K562 (cell line): ENCODE results near the gene HMGN1. TPM values are rescaled to one million over a fixed set of nuclear protein-coding genes. Genes with fewer than 3 reads are reported as not detected.
A peak's percentile ranks its signal among the peaks of the same experiment; 100 is the strongest.

Experiments used
- ATAC-seq: fragments of 200-7000 bp; cut with Tn5 transposase; 3 replicates; pipeline ENCODE4 v1.9.1; 2020; ENCODE audit warnings: moderate library complexity
- BruUV-seq: library from RNA; stranded (reverse); fragments of 400-500 nt; replicated peaks from 2 replicates; lab custom pipeline; 2021; lab: Mats Ljungman, UMichigan
- CTCF ChIA-PET: fragments of 300-600 bp; formaldehyde crosslinking; extraction: SDS; loops from one replicate; lab custom pipeline; 2021; ENCODE audit warnings: low intra/inter-chr PET ratio; lab: Yijun Ruan, JAX
- POLR2A ChIA-PET: fragments of 300-600, 350-650 bp; sonication (Branson Sonifier 250); formaldehyde crosslinking; extraction: SDS; loops from one replicate; lab custom pipeline; 2021; ENCODE audit warnings: antibody characterized with exemption, inconsistent platforms; lab: Yijun Ruan, JAX
- DNase-seq, 4 experiments: peaks; one replicate each; pipeline versions ENCODE4 v3.0.0 to v3.0.0-alpha.2; 2011 to 2018; ENCODE audit warnings: low spot score in 3 of 4, mixed read lengths in 3 of 4; ENCODE audit errors: extremely low read depth in 1 of 4
- FAIRE-seq: peaks from 2 replicates; lab custom pipeline; 2011; peaks lifted over from hg19 to GRCh38; lab: Jason Lieb, UNC
- H2AFZ ChIP-seq: 2 replicates; pipeline ENCODE4 v1.6.0; 2011; ENCODE audit warnings: low read depth, low read length, control low read depth, inconsistent platforms
- H3K27ac ChIP-seq: fragments of 200-600 bp; 3 replicates; pipeline ENCODE4 v1.8.0; 2011; ENCODE audit warnings: low read depth, mild to moderate bottlenecking, control low read depth, inconsistent platforms, low read length, moderate library complexity, mixed read lengths; ENCODE audit errors: extremely low read depth
- H3K27me3 ChIP-seq, 2 experiments: fragments of 300-600 bp in 1 of 2; 2 replicates in 1 of 2; 3 replicates in 1 of 2; pipeline versions ENCODE4 v1.6.0 to v1.8.0; 2011; ENCODE audit warnings: inconsistent platforms in 2 of 2, low read length in 2 of 2, mild to moderate bottlenecking in 1 of 2, mixed read lengths in 1 of 2, moderate library complexity in 1 of 2; ENCODE audit not compliant: control insufficient read depth in 2 of 2, insufficient read depth in 2 of 2
- H3K36me3 ChIP-seq: fragments of 300-600 bp; 3 replicates; pipeline ENCODE4 v1.8.0; 2011; ENCODE audit warnings: mild to moderate bottlenecking, low read length, inconsistent platforms; ENCODE audit not compliant: control insufficient read depth, insufficient read depth
- H3K4me1 ChIP-seq, 2 experiments: fragments of 200-600 bp in 1 of 2; replicated peaks in 1 of 2; 2 replicates in 1 of 2; 3 replicates in 1 of 2; pipeline versions ENCODE4 v1.5.1 to v1.8.0; 2011; ENCODE audit warnings: inconsistent platforms in 2 of 2, low read length in 2 of 2, mild to moderate bottlenecking in 1 of 2, mixed read lengths in 1 of 2, moderate library complexity in 1 of 2; ENCODE audit not compliant: control insufficient read depth in 2 of 2, insufficient read depth in 2 of 2
- H3K4me2 ChIP-seq: 2 replicates; pipeline ENCODE4 v1.6.1; 2011; ENCODE audit warnings: low read length, control low read depth, inconsistent platforms, mixed read lengths; ENCODE audit not compliant: insufficient read depth
- H3K4me3 ChIP-seq: fragments of 200-600 bp; sonication (generic), shearing (Covaris generic); 2 replicates; pipeline ENCODE4 v1.5.1; 2016; ENCODE audit warnings: control low read depth, inconsistent platforms
- H3K79me2 ChIP-seq: fragments of 200-600 bp; 3 replicates; pipeline ENCODE4 v1.8.0; 2011; ENCODE audit warnings: low read length, inconsistent platforms; ENCODE audit not compliant: control insufficient read depth, insufficient read depth
- H3K9ac ChIP-seq, 2 experiments: 2 replicates each; pipeline versions ENCODE4 v1.6.0 to v1.6.1; 2011; ENCODE audit warnings: low read depth in 2 of 2, low read length in 2 of 2, control low read depth in 1 of 2, inconsistent platforms in 1 of 2, mild to moderate bottlenecking in 1 of 2, mixed read lengths in 1 of 2; ENCODE audit not compliant: insufficient read depth in 1 of 2
- H3K9me1 ChIP-seq: one replicate; pipeline ENCODE4 v1.6.0; 2011; ENCODE audit warnings: inconsistent platforms, mild to moderate bottlenecking, low read length, moderate library complexity; ENCODE audit not compliant: control insufficient read depth, insufficient read depth
- H3K9me3 ChIP-seq: replicated peaks from 2 replicates; pipeline ENCODE4 v1.5.1; 2011; ENCODE audit warnings: low read depth, low read length, inconsistent platforms; ENCODE audit not compliant: control insufficient read depth, insufficient read depth
- H4K20me1 ChIP-seq: replicated peaks from 2 replicates; pipeline ENCODE4 v1.6.1; 2011; ENCODE audit warnings: low read length, inconsistent platforms, mixed read lengths; ENCODE audit not compliant: control insufficient read depth, insufficient read depth
- ETS1 ChIP-seq: conservative IDR thresholded peaks from 2 replicates; pipeline ENCODE4 v1.6.1; 2011; ENCODE audit warnings: low read depth, mild to moderate bottlenecking, low read length; ENCODE audit not compliant: control insufficient read depth
- HCFC1 ChIP-seq: IDR thresholded peaks from 2 replicates; pipeline ENCODE4 v1.6.1; 2012; ENCODE audit warnings: low read depth, low read length, improper control_type of control experiment
- MNT ChIP-seq, 2 experiments: fragments of 450-650 bp; conservative IDR thresholded peaks; 2 replicates each; pipeline ENCODE4 v1.6.1; 2017; ENCODE audit warnings: mild to moderate bottlenecking in 2 of 2, moderate library complexity in 2 of 2
- PRMT5 ChIP-seq: sonication (generic); formaldehyde crosslinking; IDR thresholded peaks from 2 replicates; pipeline ENCODE4 v1.5.0; 2020; ENCODE audit warnings: missing genetic modification reagents
- ZBTB7A ChIP-seq: IDR thresholded peaks from 2 replicates; pipeline ENCODE4 v1.6.1; 2011; ENCODE audit warnings: low read depth, mild to moderate bottlenecking, low read length, moderate library complexity, borderline replicate concordance; ENCODE audit not compliant: control insufficient read depth
- ZNF644 ChIP-seq: fragments of 200-800 bp; sonication (Bioruptor generic); IDR thresholded peaks from 2 replicates; pipeline ENCODE4 v1.6.1; 2016; ENCODE audit warnings: low read depth, missing genetic modification characterization, missing compliant biosample characterization
- ZNF76 ChIP-seq: fragments of 250-450 bp; sonication (Bioruptor Pico); IDR thresholded peaks from 2 replicates; pipeline ENCODE4 v1.4.0; 2020; ENCODE audit warnings: mild to moderate bottlenecking, moderate library complexity, borderline replicate concordance
- WGBS: fragments of 100-300 bp; shearing (Covaris generic); methylation state at CpG from one replicate; pipeline ENCODE4 v1.1.6; 2016; ENCODE audit warnings: low coverage, mixed read lengths; ENCODE audit not compliant: insufficient coverage; ENCODE audit errors: missing lambda C conversion rate; 5-methylcytosine and 5-hydroxymethylcytosine counted together
- in situ Hi-C: fragments of 300-500 bp; cut with MboI; formaldehyde crosslinking; loops from 4 replicates; pipeline ENCODE4 v1.15.0; 2018; ENCODE audit warnings: inconsistent platforms, mixed read lengths
- intact Hi-C: fragments of 100-400 bp; cut with micrococcal nuclease; formaldehyde crosslinking; loops from 2 replicates; pipeline ENCODE4 v1.14.2; 2022
- polyA plus RNA-seq, 8 experiments: library from polyadenylated mRNA; depleted of rRNA in 4 of 8; stranded (reverse) in 5 of 8; unstranded in 3 of 8; fragments of >200 nt; fragmentation: Nextera tagmentation in 2 of 8; fragmentation: Illumina TruSeq in 1 of 8; extraction: Ambion mirVana in 2 of 8; extraction: Trizol in 1 of 8; gene quantifications; 2 replicates each; pipeline versions ENCODE4 v1.2.1 to v1.2.3, GENCODE V29; 2011 to 2014; ENCODE audit warnings: inconsistent platforms in 1 of 8, missing spikeins in 1 of 8
- total RNA-seq, 7 experiments: library from RNA; depleted of rRNA in 6 of 7; stranded (reverse); fragments of >200 nt in 6 of 7; fragmentation: Illumina TruSeq in 2 of 7; extraction: Trizol in 2 of 7; gene quantifications; 2 replicates each; pipeline versions ENCODE4 v1.2.1 to v1.2.3, GENCODE V29; 2011 to 2021; ENCODE audit warnings: low replicate concordance in 1 of 7
- TF ChIP-seq, protein P1 (sequence below), 3 experiments: fragments of 200-800 bp in 1 of 3; sonication (Bioruptor generic) in 1 of 3; sonication (generic) in 1 of 3; formaldehyde crosslinking in 1 of 3; IDR thresholded peaks; 2 replicates each; pipeline versions ENCODE4 v1.6.1 to v1.8.0; 2016 to 2022; ENCODE audit warnings: mild to moderate bottlenecking in 2 of 3, missing compliant biosample characterization in 2 of 3, missing genetic modification characterization in 2 of 3, missing genetic modification reagents in 1 of 3
- TF ChIP-seq, protein P2 (sequence below), 2 experiments: fragments of 200-800 bp in 1 of 2; sonication (Bioruptor generic) in 1 of 2; sonication (generic) in 1 of 2; formaldehyde crosslinking in 1 of 2; IDR thresholded peaks in 1 of 2; conservative IDR thresholded peaks in 1 of 2; 2 replicates each; pipeline versions ENCODE4 v1.5.0 to v1.6.1; 2016 to 2020; ENCODE audit warnings: missing compliant biosample characterization in 1 of 2, missing genetic modification characterization in 1 of 2, missing genetic modification reagents in 1 of 2

The HMGN1 gene
- total and polyA plus RNA-seq, 9 of the 15 experiments (the other 6 are each of a cell fraction or from before 2014, with no cell fraction given): 124 to 626 (median 498) TPM

- TF ChIP-seq HCFC1: 0 out of 2 replicates have a peak, but pooled peaks have one; percentile 20
- no peak; the same call in 1 of the 2 replicates for TF ChIP-seq ETS1
- TF ChIP-seq, all 486 proteins: peak for 153
Observed at GRCh38 chr21:39388038-39388810, 39.3 kb upstream of the HMGN1 start (continued).

DNA sequence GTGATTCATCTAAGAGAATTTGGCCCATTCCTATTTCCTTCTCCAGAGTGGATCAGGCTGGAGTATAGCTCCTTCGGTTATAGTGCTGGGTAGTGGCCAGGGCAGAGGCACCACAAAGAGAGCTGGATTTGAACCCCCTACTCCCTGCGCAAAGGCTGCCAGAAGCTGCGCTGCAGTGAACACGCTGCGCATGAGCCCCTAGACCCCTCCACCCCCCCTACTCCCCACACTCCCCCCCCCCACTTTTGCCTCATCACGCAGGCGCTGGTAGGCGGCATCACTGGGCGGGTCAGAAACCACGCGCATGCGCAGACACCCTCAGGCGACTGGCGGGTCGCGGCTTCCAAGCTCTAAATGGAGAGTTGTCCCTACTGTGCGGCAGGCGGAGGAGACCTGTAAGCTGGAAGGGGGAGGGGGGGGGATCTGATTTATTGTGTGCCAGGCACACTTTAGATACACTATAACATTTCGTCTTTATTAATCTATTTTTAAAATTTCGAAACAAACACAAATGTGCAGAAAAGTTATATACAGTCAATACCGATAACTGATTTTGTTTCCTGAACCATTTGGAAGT lies 38.7 kb upstream of the HMGN1 start:
- POLR2A ChIA-PET: interaction anchor here (0.6 to 1.9 kb wide), 30 partner anchors 10 to 238 kb away, joined by 3 to 15 read pairs (median 4); partner anchors contain the start of genes HMGN1 and PSMG1
- peak; percentile 90 for FAIRE-seq
- peak overlapping the region; percentile 88 for H2AFZ ChIP-seq
- TF ChIP-seq, protein P1, sequence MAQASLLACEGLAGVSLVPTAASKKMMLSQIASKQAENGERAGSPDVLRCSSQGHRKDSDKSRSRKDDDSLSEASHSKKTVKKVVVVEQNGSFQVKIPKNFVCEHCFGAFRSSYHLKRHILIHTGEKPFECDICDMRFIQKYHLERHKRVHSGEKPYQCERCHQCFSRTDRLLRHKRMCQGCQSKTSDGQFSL (CRISPR knock-in tag; IDR thresholded peaks at IDR 0.05): peak; percentile 68; the same call in 1 of the 2 replicates
- TF ChIP-seq, protein P1 (tag; IDR thresholded peaks at IDR 0.05): peak in 1 of 2 experiments; percentile 97; a peak in 2 of 4 replicates
- TF ChIP-seq ZNF644 (no peak), MNT (conservative IDR thresholded peaks at IDR 0.05) (peak in 1 of 2 experiments; percentile 2; a peak in 1 of 4 replicates), ZNF76 (CRISPR knock-in tag) (0 out of 2 replicates have a peak, but pooled peaks have one; percentile 11), ZBTB7A (peak; percentile 89; the same call in 1 of the 2 replicates), PRMT5 (CRISPR knock-in tag) (no peak)
- TF ChIP-seq, protein P2, sequence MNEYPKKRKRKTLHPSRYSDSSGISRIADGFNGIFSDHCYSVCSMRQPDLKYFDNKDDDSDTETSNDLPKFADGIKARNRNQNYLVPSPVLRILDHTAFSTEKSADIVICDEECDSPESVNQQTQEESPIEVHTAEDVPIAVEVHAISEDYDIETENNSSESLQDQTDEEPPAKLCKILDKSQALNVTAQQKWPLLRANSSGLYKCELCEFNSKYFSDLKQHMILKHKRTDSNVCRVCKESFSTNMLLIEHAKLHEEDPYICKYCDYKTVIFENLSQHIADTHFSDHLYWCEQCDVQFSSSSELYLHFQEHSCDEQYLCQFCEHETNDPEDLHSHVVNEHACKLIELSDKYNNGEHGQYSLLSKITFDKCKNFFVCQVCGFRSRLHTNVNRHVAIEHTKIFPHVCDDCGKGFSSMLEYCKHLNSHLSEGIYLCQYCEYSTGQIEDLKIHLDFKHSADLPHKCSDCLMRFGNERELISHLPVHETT (CRISPR knock-in tag; conservative IDR thresholded peaks at IDR 0.05 in 1 of 2, IDR thresholded peaks at IDR 0.05 in 1 of 2): 0 out of 4 replicates have a peak, but pooled peaks of 1 of the 2 experiments have one; percentile 14

More for the DNA sequence above, 38.7 kb upstream of the HMGN1 start:
- Histone ChIP-seq H3K27me3 (no peaks in the 10 kb centered on the region), H3K27ac (peak overlapping the region; percentile 72), H3K9me3 (no peaks in the 10 kb centered on the region), H3K79me2 (peaks cover 41% of the 10 kb centered on the region), H4K20me1 (no peaks in the 10 kb centered on the region; the same call in 1 of the 2 replicates), H3K4me1 (peaks cover 13 to 34% of the 10 kb centered on the region in 2 experiments), H3K4me2 (peak overlapping the region; percentile 90), H3K4me3 (peak overlapping the region; percentile 45), H3K36me3 (peaks cover 24% of the 10 kb centered on the region), H3K9ac (peak overlapping the region; percentile 75 to 89), H3K9me1 (no peaks in the 10 kb centered on the region)
- DNase-seq (peak; percentile 98 to 100 (median 99)), ATAC-seq (peak; percentile 85)
- in situ Hi-C loops (loop anchor here (5.0 kb wide), 2 partner anchors 50 to 70 kb away; no protein-coding TSS in a partner anchor), intact Hi-C loops (loop anchor here (1.0 to 5.0 kb wide), 6 partner anchors 15 to 205 kb away; partner anchors contain the start of genes BRWD1 and PSMG1)
- CTCF ChIA-PET: interaction anchor here (0.8 to 2.1 kb wide), 3 partner anchors 39 to 74 kb away, joined by 3 to 14 read pairs (median 3); partner anchors contain the start of gene BRWD1
- no TSS peak for BruUV-seq
- WGBS: 1% methylated on average over 18 of the region's 21 CpGs
